ENCODE results near the gene CHST9. TPM values are rescaled to one million over a fixed set of nuclear protein-coding genes. Genes with fewer than 3 reads are reported as not detected.

CHST9 gene
- total and polyA plus RNA-seq, 9 of the 15 experiments (the other 6 are each of a cell fraction or from before 2014, with no cell fraction given) = not detected

DNA sequence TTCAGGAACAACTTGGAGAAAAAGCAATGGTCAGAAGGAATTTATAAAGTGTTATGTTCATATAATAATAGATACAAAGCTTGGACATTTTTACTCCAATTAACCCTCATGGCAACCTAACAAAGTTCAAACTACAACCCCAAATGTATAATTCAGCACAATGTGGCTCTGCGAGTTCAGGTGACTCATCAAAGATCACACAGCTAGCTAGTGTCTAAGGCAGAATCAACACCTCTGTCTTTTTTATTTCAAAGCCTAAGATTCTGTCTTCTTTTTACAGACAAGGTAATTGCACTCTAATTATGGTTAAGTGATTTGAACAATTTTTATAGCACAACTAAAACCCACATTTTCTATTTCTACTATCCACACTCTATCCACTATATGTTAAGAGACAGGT, 90.5 kb downstream of the CHST9 start:
- no peak overlapping the region for H3K4me3 ChIP-seq
- ATAC-seq = no peak
- POLR2A ChIA-PET = no interaction called here
- no peak for DNase-seq (ENCODE audit: extremely low read depth in 1 of 4, low spot score in 3 of 4)
- no peaks in the 10 kb centered on the region for H3K4me1 ChIP-seq (replicated peaks in 1 of 2; ENCODE audit: control insufficient read depth in 2 of 2, insufficient read depth in 2 of 2, low read length in 2 of 2)
- no peak overlapping the region for H3K9ac ChIP-seq (ENCODE audit: insufficient read depth in 1 of 2, low read depth in 2 of 2, low read length in 2 of 2)
- no peaks in the 10 kb centered on the region; the same call in 1 of the 2 replicates for H3K9me3 ChIP-seq (replicated peaks; ENCODE audit: control insufficient read depth, insufficient read depth, low read depth, low read length)
- in situ Hi-C loops (cut with MboI) (no loop called here), intact Hi-C loops (cut with micrococcal nuclease) (no loop called here)
- H3K79me2 ChIP-seq (ENCODE audit: control insufficient read depth, insufficient read depth, low read length) = no peaks in the 10 kb centered on the region
- no TSS peak for BruUV-seq (replicated peaks)
- no peak for FAIRE-seq
- CTCF ChIA-PET (ENCODE audit: low intra/inter-chr PET ratio) = no interaction called here
- no peaks in the 10 kb centered on the region for H3K9me1 ChIP-seq (ENCODE audit: control insufficient read depth, insufficient read depth, low read length)
- no peak overlapping the region for H3K4me2 ChIP-seq (ENCODE audit: insufficient read depth, low read length)
- no peaks in the 10 kb centered on the region for H3K27me3 ChIP-seq (ENCODE audit: control insufficient read depth in 2 of 2, insufficient read depth in 2 of 2, low read length in 2 of 2)
- H3K36me3 ChIP-seq (ENCODE audit: control insufficient read depth, insufficient read depth, low read length) = no peaks in the 10 kb centered on the region
- H4K20me1 ChIP-seq (replicated peaks; ENCODE audit: control insufficient read depth, insufficient read depth, low read length) = no peaks in the 10 kb centered on the region
- H2AFZ ChIP-seq (ENCODE audit: low read depth, low read length) = no peak overlapping the region
- 3% methylated on average over 1 of the region's 1 CpG for WGBS (ENCODE audit: insufficient coverage, low coverage, missing lambda C conversion rate)
- H3K27ac ChIP-seq (ENCODE audit: extremely low read depth, low read depth, low read length) = no peak overlapping the region
- TF ChIP-seq PHB (CRISPR knock-in tag; IDR thresholded peaks at IDR 0.05) = no peak
- TF ChIP-seq ATF6 (CRISPR knock-in tag; IDR thresholded peaks at IDR 0.05) = no peak
- no peak for TF ChIP-seq SMARCA4 (IDR thresholded peaks at IDR 0.05)
- no peak for TF ChIP-seq DPF2 (IDR thresholded peaks at IDR 0.05)
- no peak for TF ChIP-seq TAF7 (tag; IDR thresholded peaks at IDR 0.05)
- no peak for TF ChIP-seq ZNF3 (CRISPR knock-in tag; IDR thresholded peaks at IDR 0.05)
- no peak for TF ChIP-seq GMEB1 (CRISPR knock-in tag; IDR thresholded peaks at IDR 0.05)
- no peak for TF ChIP-seq NEUROD1 (IDR thresholded peaks at IDR 0.05; ENCODE audit: borderline replicate concordance, low read depth, low read length, partially characterized antibody)
- no peak for TF ChIP-seq FOXK2 (conservative IDR thresholded peaks at IDR 0.05 in 1 of 2, IDR thresholded peaks at IDR 0.05 in 1 of 2; ENCODE audit: low read depth in 2 of 2)
- no peak for TF ChIP-seq RAD21 (CRISPR knock-in tag; conservative IDR thresholded peaks at IDR 0.05 in 1 of 2, IDR thresholded peaks at IDR 0.05 in 1 of 2)
- TF ChIP-seq IRF9 (tag; IDR thresholded peaks at IDR 0.05) = no peak
- no peak for TF ChIP-seq SREBF1 (IDR thresholded peaks at IDR 0.05; ENCODE audit: borderline replicate concordance, low read depth, low read length)
- TF ChIP-seq ZNF589 (CRISPR knock-in tag; IDR thresholded peaks at IDR 0.05; ENCODE audit: low read depth) = no peak
- no peak for TF ChIP-seq CHD2 (IDR thresholded peaks at IDR 0.05; ENCODE audit: low read depth, low read length)
- TF ChIP-seq ZNF778 (CRISPR knock-in tag; IDR thresholded peaks at IDR 0.05) = no peak
- no peak for TF ChIP-seq CSDE1 (IDR thresholded peaks at IDR 0.05)
- TF ChIP-seq HDGF (IDR thresholded peaks at IDR 0.05) = no peak
- TF ChIP-seq ZNF175 (CRISPR knock-in tag; IDR thresholded peaks at IDR 0.05; ENCODE audit: low read depth) = no peak
- TF ChIP-seq RCOR1 (IDR thresholded peaks at IDR 0.05; ENCODE audit: borderline replicate concordance in 1 of 2, low read depth in 2 of 2, low read length in 2 of 2) = no peak
- TF ChIP-seq ILF3 (IDR thresholded peaks at IDR 0.05; ENCODE audit: borderline replicate concordance) = no peak
